HEK293 (cell line): Measurements from ENCODE around the gene ZNF564.

ENCODE experiments used
- TCF7L2 ChIP-seq: IDR thresholded peaks from 2 replicates; pipeline ENCODE4 v1.6.1; 2011; ENCODE audit warnings: low read depth, mild to moderate bottlenecking, inconsistent platforms, low read length, moderate library complexity, borderline replicate concordance
- ZBTB1 ChIP-seq: fragments of 450-650 bp; formaldehyde crosslinking; IDR thresholded peaks from 2 replicates; pipeline ENCODE4 v1.5.1; 2016; ENCODE audit warnings: missing biosample characterization, missing genetic modification characterization
- ZEB2 ChIP-seq: fragments of 450-650 bp; formaldehyde crosslinking; IDR thresholded peaks from 2 replicates; pipeline ENCODE4 v1.5.1; 2016; ENCODE audit warnings: missing biosample characterization, missing genetic modification characterization
- ZFP3 ChIP-seq: fragments of 450-650 bp; formaldehyde crosslinking; IDR thresholded peaks from 2 replicates; pipeline ENCODE4 v1.5.1; 2016; ENCODE audit warnings: low read depth, missing biosample characterization, missing genetic modification characterization
- ZNF10 ChIP-seq: fragments of 450-650 bp; formaldehyde crosslinking; IDR thresholded peaks from 2 replicates; pipeline ENCODE4 v1.5.1; 2017; ENCODE audit warnings: missing biosample characterization, missing genetic modification characterization
- ZNF146 ChIP-seq: fragments of 450-650 bp; formaldehyde crosslinking; IDR thresholded peaks from 2 replicates; pipeline ENCODE4 v1.5.1; 2016; ENCODE audit warnings: missing biosample characterization, missing genetic modification characterization
- ZNF302 ChIP-seq: fragments of 450-650 bp; formaldehyde crosslinking; IDR thresholded peaks from 2 replicates; pipeline ENCODE4 v1.5.1; 2016; ENCODE audit warnings: missing biosample characterization, missing genetic modification characterization, low read depth
- ZNF311 ChIP-seq: fragments of 450-650 bp; formaldehyde crosslinking; IDR thresholded peaks from 2 replicates; pipeline ENCODE4 v1.5.1; 2017; ENCODE audit warnings: missing biosample characterization, missing genetic modification characterization, borderline replicate concordance
- ZNF549 ChIP-seq: fragments of 450-650 bp; IDR thresholded peaks from 2 replicates; pipeline ENCODE4 v1.5.1; 2018; ENCODE audit warnings: missing biosample characterization, missing genetic modification characterization, mild to moderate bottlenecking, inconsistent platforms, moderate library complexity
- ZNF560 ChIP-seq: fragments of 450-650 bp; formaldehyde crosslinking; IDR thresholded peaks from 2 replicates; pipeline ENCODE4 v1.5.1; 2017; ENCODE audit warnings: missing biosample characterization, missing genetic modification characterization, borderline replicate concordance
- ZNF571 ChIP-seq: fragments of 450-650 bp; formaldehyde crosslinking; IDR thresholded peaks from 2 replicates; pipeline ENCODE4 v1.5.0; 2017; ENCODE audit warnings: missing biosample characterization, missing genetic modification characterization
- ZNF621 ChIP-seq: fragments of 450-650 bp; formaldehyde crosslinking; IDR thresholded peaks from 2 replicates; pipeline ENCODE4 v1.5.1; 2017; ENCODE audit warnings: missing biosample characterization, missing genetic modification characterization
- ZNF624 ChIP-seq: fragments of 450-650 bp; formaldehyde crosslinking; IDR thresholded peaks from 2 replicates; pipeline ENCODE4 v1.5.1; 2017; ENCODE audit warnings: missing biosample characterization, missing genetic modification characterization
- ZNF791 ChIP-seq: fragments of 450-650 bp; formaldehyde crosslinking; IDR thresholded peaks from 2 replicates; pipeline ENCODE4 v1.5.1; 2016; ENCODE audit warnings: missing biosample characterization, missing genetic modification characterization
- TF ChIP-seq, protein P1 (sequence below): fragments of 450-650 bp; formaldehyde crosslinking; IDR thresholded peaks from 2 replicates; pipeline ENCODE4 v1.5.1; 2016; ENCODE audit warnings: missing biosample characterization, missing genetic modification characterization
- TF ChIP-seq, protein P2 (sequence below): fragments of 450-650 bp; formaldehyde crosslinking; IDR thresholded peaks from 2 replicates; pipeline ENCODE4 v1.5.1; 2016; ENCODE audit warnings: missing biosample characterization, missing genetic modification characterization
- TF ChIP-seq, protein P3 (sequence below): fragments of 450-650 bp; formaldehyde crosslinking; conservative IDR thresholded peaks from 2 replicates; pipeline ENCODE4 v1.5.1; 2016; ENCODE audit warnings: low read depth, missing biosample characterization, missing genetic modification characterization
- TF ChIP-seq, protein P4 (sequence below): fragments of 450-650 bp; formaldehyde crosslinking; IDR thresholded peaks from 2 replicates; pipeline ENCODE4 v1.5.1; 2016; ENCODE audit warnings: missing biosample characterization, missing genetic modification characterization, borderline replicate concordance
- TF ChIP-seq, protein P5 (sequence below): fragments of 450-650 bp; formaldehyde crosslinking; IDR thresholded peaks from 2 replicates; pipeline ENCODE4 v1.5.1; 2017; ENCODE audit warnings: missing biosample characterization, mild to moderate bottlenecking, missing genetic modification characterization, moderate library complexity
- TF ChIP-seq, protein P6 (sequence below): fragments of 450-650 bp; formaldehyde crosslinking; IDR thresholded peaks from 2 replicates; pipeline ENCODE4 v1.5.1; 2016; ENCODE audit warnings: missing biosample characterization, missing genetic modification characterization
- TF ChIP-seq, protein P7 (sequence below): fragments of 450-650 bp; formaldehyde crosslinking; IDR thresholded peaks from 2 replicates; pipeline ENCODE4 v1.5.1; 2017; ENCODE audit warnings: missing biosample characterization, missing genetic modification characterization

Gene ZNF564

DNA sequence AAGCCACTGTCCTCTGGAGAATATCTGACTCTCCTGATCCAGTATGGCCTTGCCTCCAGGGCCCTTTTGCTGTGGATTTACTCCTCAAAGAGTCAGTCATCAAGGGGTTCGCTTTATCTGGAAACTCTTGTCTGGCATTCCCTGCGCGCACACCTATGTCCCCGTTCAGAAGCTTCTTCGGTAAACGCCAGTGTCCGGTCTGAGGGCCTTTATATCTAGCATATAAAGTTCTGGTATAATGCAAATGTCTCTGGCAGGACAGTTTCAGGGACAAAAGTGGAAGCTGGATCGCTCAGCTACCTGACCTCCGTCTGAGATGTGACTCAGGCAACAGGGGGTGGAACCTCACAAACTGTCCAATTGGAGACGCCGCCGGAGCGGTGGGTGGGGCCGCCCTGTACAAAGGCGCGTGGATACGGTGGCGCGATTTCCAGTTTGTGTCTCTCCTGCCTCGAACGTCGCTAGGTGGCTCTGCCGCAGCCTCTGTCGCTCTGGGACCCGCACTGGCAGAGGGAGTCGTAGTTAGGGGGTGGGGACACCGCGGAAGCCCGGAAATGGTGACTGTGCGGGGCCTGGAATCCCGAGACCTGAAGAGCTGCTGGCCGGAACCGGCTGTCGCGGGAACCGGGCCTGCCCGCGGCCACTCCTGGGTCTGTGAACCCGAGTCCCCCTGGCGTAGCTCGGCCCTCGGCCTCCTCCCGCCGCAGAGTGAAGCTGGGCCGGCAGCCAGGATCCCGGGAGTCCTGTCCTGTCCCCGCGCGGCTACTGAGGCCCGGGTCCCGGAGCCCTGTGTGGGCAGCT lies 56.1 kb downstream of the ZNF564 start (continued):
- TF ChIP-seq ZNF791 (tag by site-specific recombination) (no peak), ZNF311 (tag by site-specific recombination) (no peak), ZBTB1 (tag by site-specific recombination) (no peak), ZEB2 (tag by site-specific recombination) (peak; percentile 90), ZNF621 (tag by site-specific recombination) (no peak), ZNF549 (tag by site-specific recombination) (no peak), ZNF10 (tag by site-specific recombination) (0 out of 2 replicates have a peak, but pooled peaks have one; percentile 11), ZNF560 (tag by site-specific recombination) (peak; percentile 13; the same call in 1 of the 2 replicates), ZFP3 (tag by site-specific recombination) (no peak), ZNF571 (no peak), ZNF146 (no peak), TCF7L2 (no peak), ZNF624 (no peak), ZNF302 (tag by site-specific recombination) (no peak)
- TF ChIP-seq, protein P1, sequence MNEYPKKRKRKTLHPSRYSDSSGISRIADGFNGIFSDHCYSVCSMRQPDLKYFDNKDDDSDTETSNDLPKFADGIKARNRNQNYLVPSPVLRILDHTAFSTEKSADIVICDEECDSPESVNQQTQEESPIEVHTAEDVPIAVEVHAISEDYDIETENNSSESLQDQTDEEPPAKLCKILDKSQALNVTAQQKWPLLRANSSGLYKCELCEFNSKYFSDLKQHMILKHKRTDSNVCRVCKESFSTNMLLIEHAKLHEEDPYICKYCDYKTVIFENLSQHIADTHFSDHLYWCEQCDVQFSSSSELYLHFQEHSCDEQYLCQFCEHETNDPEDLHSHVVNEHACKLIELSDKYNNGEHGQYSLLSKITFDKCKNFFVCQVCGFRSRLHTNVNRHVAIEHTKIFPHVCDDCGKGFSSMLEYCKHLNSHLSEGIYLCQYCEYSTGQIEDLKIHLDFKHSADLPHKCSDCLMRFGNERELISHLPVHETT, result no peak; the same call in 1 of the 2 replicates
- TF ChIP-seq, protein P2, sequence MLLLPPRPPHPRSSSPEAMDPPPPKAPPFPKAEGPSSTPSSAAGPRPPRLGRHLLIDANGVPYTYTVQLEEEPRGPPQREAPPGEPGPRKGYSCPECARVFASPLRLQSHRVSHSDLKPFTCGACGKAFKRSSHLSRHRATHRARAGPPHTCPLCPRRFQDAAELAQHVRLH, result no peak
- TF ChIP-seq, protein P3, sequence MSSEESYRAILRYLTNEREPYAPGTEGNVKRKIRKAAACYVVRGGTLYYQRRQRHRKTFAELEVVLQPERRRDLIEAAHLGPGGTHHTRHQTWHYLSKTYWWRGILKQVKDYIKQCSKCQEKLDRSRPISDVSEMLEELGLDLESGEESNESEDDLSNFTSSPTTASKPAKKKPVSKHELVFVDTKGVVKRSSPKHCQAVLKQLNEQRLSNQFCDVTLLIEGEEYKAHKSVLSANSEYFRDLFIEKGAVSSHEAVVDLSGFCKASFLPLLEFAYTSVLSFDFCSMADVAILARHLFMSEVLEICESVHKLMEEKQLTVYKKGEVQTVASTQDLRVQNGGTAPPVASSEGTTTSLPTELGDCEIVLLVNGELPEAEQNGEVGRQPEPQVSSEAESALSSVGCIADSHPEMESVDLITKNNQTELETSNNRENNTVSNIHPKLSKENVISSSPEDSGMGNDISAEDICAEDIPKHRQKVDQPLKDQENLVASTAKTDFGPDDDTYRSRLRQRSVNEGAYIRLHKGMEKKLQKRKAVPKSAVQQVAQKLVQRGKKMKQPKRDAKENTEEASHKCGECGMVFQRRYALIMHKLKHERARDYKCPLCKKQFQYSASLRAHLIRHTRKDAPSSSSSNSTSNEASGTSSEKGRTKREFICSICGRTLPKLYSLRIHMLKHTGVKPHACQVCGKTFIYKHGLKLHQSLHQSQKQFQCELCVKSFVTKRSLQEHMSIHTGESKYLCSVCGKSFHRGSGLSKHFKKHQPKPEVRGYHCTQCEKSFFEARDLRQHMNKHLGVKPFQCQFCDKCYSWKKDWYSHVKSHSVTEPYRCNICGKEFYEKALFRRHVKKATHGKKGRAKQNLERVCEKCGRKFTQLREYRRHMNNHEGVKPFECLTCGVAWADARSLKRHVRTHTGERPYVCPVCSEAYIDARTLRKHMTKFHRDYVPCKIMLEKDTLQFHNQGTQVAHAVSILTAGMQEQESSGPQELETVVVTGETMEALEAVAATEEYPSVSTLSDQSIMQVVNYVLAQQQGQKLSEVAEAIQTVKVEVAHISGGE (tag by site-specific recombination), result peak; percentile 58
- TF ChIP-seq, protein P4, sequence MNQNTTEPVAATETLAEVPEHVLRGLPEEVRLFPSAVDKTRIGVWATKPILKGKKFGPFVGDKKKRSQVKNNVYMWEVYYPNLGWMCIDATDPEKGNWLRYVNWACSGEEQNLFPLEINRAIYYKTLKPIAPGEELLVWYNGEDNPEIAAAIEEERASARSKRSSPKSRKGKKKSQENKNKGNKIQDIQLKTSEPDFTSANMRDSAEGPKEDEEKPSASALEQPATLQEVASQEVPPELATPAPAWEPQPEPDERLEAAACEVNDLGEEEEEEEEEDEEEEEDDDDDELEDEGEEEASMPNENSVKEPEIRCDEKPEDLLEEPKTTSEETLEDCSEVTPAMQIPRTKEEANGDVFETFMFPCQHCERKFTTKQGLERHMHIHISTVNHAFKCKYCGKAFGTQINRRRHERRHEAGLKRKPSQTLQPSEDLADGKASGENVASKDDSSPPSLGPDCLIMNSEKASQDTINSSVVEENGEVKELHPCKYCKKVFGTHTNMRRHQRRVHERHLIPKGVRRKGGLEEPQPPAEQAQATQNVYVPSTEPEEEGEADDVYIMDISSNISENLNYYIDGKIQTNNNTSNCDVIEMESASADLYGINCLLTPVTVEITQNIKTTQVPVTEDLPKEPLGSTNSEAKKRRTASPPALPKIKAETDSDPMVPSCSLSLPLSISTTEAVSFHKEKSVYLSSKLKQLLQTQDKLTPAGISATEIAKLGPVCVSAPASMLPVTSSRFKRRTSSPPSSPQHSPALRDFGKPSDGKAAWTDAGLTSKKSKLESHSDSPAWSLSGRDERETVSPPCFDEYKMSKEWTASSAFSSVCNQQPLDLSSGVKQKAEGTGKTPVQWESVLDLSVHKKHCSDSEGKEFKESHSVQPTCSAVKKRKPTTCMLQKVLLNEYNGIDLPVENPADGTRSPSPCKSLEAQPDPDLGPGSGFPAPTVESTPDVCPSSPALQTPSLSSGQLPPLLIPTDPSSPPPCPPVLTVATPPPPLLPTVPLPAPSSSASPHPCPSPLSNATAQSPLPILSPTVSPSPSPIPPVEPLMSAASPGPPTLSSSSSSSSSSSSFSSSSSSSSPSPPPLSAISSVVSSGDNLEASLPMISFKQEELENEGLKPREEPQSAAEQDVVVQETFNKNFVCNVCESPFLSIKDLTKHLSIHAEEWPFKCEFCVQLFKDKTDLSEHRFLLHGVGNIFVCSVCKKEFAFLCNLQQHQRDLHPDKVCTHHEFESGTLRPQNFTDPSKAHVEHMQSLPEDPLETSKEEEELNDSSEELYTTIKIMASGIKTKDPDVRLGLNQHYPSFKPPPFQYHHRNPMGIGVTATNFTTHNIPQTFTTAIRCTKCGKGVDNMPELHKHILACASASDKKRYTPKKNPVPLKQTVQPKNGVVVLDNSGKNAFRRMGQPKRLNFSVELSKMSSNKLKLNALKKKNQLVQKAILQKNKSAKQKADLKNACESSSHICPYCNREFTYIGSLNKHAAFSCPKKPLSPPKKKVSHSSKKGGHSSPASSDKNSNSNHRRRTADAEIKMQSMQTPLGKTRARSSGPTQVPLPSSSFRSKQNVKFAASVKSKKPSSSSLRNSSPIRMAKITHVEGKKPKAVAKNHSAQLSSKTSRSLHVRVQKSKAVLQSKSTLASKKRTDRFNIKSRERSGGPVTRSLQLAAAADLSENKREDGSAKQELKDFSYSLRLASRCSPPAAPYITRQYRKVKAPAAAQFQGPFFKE (tag by site-specific recombination), result no peak
- TF ChIP-seq, protein P5, sequence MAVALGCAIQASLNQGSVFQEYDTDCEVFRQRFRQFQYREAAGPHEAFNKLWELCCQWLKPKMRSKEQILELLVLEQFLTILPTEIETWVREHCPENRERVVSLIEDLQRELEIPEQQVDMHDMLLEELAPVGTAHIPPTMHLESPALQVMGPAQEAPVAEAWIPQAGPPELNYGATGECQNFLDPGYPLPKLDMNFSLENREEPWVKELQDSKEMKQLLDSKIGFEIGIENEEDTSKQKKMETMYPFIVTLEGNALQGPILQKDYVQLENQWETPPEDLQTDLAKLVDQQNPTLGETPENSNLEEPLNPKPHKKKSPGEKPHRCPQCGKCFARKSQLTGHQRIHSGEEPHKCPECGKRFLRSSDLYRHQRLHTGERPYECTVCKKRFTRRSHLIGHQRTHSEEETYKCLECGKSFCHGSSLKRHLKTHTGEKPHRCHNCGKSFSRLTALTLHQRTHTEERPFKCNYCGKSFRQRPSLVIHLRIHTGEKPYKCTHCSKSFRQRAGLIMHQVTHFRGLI, result no peak
- TF ChIP-seq, protein P6, sequence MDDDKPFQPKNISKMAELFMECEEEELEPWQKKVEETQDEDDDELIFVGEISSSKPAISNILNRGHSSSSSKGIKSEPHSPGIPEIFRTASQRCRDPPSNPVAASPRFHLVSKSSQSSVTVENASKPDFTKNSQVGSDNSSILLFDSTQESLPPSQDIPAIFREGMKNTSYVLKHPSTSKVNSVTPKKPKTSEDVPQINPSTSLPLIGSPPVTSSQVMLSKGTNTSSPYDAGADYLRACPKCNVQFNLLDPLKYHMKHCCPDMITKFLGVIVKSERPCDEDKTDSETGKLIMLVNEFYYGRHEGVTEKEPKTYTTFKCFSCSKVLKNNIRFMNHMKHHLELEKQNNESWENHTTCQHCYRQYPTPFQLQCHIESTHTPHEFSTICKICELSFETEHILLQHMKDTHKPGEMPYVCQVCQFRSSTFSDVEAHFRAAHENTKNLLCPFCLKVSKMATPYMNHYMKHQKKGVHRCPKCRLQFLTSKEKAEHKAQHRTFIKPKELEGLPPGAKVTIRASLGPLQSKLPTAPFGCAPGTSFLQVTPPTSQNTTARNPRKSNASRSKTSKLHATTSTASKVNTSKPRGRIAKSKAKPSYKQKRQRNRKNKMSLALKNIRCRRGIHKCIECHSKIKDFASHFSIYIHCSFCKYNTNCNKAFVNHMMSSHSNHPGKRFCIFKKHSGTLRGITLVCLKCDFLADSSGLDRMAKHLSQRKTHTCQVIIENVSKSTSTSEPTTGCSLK (tag by site-specific recombination), result no peak
- TF ChIP-seq, protein P7, sequence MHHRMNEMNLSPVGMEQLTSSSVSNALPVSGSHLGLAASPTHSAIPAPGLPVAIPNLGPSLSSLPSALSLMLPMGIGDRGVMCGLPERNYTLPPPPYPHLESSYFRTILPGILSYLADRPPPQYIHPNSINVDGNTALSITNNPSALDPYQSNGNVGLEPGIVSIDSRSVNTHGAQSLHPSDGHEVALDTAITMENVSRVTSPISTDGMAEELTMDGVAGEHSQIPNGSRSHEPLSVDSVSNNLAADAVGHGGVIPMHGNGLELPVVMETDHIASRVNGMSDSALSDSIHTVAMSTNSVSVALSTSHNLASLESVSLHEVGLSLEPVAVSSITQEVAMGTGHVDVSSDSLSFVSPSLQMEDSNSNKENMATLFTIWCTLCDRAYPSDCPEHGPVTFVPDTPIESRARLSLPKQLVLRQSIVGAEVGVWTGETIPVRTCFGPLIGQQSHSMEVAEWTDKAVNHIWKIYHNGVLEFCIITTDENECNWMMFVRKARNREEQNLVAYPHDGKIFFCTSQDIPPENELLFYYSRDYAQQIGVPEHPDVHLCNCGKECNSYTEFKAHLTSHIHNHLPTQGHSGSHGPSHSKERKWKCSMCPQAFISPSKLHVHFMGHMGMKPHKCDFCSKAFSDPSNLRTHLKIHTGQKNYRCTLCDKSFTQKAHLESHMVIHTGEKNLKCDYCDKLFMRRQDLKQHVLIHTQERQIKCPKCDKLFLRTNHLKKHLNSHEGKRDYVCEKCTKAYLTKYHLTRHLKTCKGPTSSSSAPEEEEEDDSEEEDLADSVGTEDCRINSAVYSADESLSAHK, result no peak; the same call in 1 of the 2 replicates
